Measurements from ENCODE around the gene STEEP1. TPM values are rescaled to one million over a fixed set of nuclear protein-coding genes. Genes with fewer than 3 reads are reported as not detected.
"Not testable (repeated sequence)": the region's sequence is repeated elsewhere in the genome, so short reads cannot be mapped to it uniquely, and the experiment has no call there.

The STEEP1 gene
- total RNA-seq, 1 donor from 2014 or later, result 12.2 TPM

GRCh38 chrX:119497185-119497584 is 68.0 kb downstream of the STEEP1 start:
- H3K4me3 ChIP-seq (ENCODE audit: low read depth, low read length), result no peak overlapping the region
- no peak for TF ChIP-seq CTCF (conservative IDR thresholded peaks at IDR 0.05; ENCODE audit: low read depth, low read length)
- no peak for DNase-seq (ENCODE audit: low read depth)

GRCh38 chrX:119495734-119496726 is 69.2 kb downstream of the STEEP1 start:
- DNase-seq (ENCODE audit: low read depth), result no peak
- no peak overlapping the region for H3K4me3 ChIP-seq (ENCODE audit: low read depth, low read length)
- no peak for TF ChIP-seq CTCF (conservative IDR thresholded peaks at IDR 0.05; ENCODE audit: low read depth, low read length)

- not testable (repeated sequence) for DNase-seq (ENCODE audit: low read depth); H3K4me3 ChIP-seq (ENCODE audit: low read depth, low read length)
Measured at GRCh38 chrX:119493851-119494495, 71.2 kb downstream of the STEEP1 start.

GRCh38 chrX:119492463-119492862 is 72.7 kb downstream of the STEEP1 start:
- DNase-seq (ENCODE audit: low read depth), result no peak
- H3K4me3 ChIP-seq (ENCODE audit: low read depth, low read length), result no peak overlapping the region
- TF ChIP-seq CTCF (conservative IDR thresholded peaks at IDR 0.05; ENCODE audit: low read depth, low read length), result no peak

GRCh38 chrX:119489212-119490074 is 75.8 kb downstream of the STEEP1 start:
- TF ChIP-seq CTCF (conservative IDR thresholded peaks at IDR 0.05; ENCODE audit: low read depth, low read length), result no peak
- DNase-seq (ENCODE audit: low read depth), result no peak
- H3K4me3 ChIP-seq (ENCODE audit: low read depth, low read length), result no peak overlapping the region

GRCh38 chrX:119488749-119489148 is 76.5 kb downstream of the STEEP1 start:
- H3K4me3 ChIP-seq (ENCODE audit: low read depth, low read length), result no peak overlapping the region
- DNase-seq (ENCODE audit: low read depth), result no peak
- TF ChIP-seq CTCF (conservative IDR thresholded peaks at IDR 0.05; ENCODE audit: low read depth, low read length), result peak; percentile 57

Other genes with a start within 250 kb of the STEEP1 start
- gene SLC25A43, start 166.1 kb downstream of the STEEP1 start, total RNA-seq, result 15.0 and 15.9 TPM in 2 replicates
- 298 and 821 TPM in 2 replicates for gene SLC25A5, start 97.0 kb downstream of the STEEP1 start, total RNA-seq
- 28.1 and 40.2 TPM in 2 replicates for gene UBE2A, start 9.2 kb upstream of the STEEP1 start, total RNA-seq
- 5.8 and 7.1 TPM in 2 replicates for gene NKRF, start 41.0 kb upstream of the STEEP1 start, total RNA-seq
- gene SEPTIN6, start 127.8 kb upstream of the STEEP1 start, total RNA-seq, result 27.6 and 28.4 TPM in 2 replicates
- gene SOWAHD, start 193.2 kb upstream of the STEEP1 start, total RNA-seq, result not detected in 2 replicates
- 4,262 and 7,744 TPM in 2 replicates for gene RPL39, start 226.2 kb upstream of the STEEP1 start, total RNA-seq

All from epithelial cell of proximal tubule (primary cell).